UCSD-AML1 (cell line): Measurements from ENCODE around the gene KIF3C.
A peak's percentile ranks its signal among the peaks of the same experiment; 100 is the strongest.
"Not testable (repeated sequence)": the region's sequence is repeated elsewhere in the genome, so short reads cannot be mapped to it uniquely, and the experiment has no call there.

Source experiments
- DNase-seq: peaks from one replicate; lab custom pipeline; 2025; ENCODE audit not compliant: unreplicated experiment; lab: John Stamatoyannopoulos, UW

KIF3C gene

GRCh38 chr2:26000561-26001082 is 18.3 kb upstream of the KIF3C start:
- peak; percentile 40 for DNase-seq

GRCh38 chr2:25999406-25999805 is 17.1 kb upstream of the KIF3C start:
- not testable (repeated sequence) for DNase-seq

DNA sequence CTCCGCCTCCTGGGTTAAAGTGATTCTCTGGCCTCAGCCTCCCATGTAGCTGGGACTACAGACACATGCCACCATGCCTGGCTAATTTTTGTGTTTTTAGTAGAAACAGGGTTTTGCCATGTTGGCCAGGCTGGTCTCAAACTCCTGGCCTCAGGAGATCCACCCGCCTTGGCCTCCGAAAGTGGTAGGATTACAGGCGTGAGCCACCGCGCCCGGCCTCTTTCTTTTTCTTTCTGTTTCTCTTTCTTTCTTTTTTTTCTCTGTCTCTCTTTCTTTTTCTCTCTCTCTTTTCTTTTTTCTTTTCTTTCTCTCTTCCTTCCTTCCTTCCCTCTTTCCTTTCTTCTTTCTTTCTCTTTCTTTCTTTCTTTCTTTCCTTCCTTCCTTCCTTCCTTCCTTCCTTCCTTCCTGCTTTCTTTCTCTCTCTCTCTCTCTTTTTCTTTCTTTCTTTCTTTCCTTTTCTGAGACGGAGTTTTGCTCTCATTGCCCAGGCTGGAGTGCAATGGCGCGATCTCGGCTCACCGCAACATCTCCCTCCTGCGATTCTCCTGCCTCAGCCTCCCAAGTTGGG is 16.6 kb upstream of the KIF3C start:
- not testable (repeated sequence) for DNase-seq

GRCh38 chr2:25996844-25997243 is 14.5 kb upstream of the KIF3C start:
- DNase-seq, result no peak

DNA sequence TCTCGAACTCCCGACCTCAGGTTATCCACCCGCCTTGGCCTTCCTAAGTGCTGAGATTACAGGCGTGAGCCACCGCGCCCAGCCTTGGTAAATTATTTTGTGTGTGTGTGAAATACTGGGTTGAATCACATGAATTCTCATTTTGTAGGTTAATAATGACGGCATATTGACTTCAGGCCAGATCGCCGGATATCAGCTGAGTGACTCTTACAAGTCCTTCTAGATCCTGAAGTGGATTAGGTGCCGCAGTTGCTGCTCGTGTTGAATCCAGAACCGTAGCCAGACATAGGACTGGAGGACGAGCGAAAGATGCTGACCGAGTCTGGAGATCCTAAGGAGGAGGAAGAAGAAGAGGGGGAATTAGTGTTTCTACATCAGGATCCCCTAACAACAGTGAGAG is 12.2 kb upstream of the KIF3C start:
- no peak for DNase-seq

DNA sequence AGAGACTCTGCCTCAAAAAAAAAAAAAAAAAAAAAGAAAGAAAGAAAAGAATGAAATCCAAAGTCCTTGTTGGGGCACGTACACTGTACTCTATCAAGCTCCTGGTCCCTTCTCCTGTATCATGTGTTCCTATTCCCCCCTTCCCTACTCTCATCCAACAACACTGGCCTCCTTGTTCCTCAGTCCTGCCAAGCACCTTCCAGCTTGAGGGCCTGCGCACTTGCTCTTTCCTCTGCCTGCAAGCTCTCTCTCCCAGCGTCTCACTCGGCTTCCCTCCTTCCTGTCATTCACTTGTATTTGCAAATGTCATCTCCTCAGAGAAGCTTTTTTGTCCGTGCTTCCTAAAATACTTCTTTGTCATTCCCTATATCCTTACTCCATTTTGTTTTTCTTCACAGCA is 10.8 kb upstream of the KIF3C start:
- DNase-seq, result no peak

- no peak for DNase-seq
Measured at GRCh38 chr2:25992556-25992955, 10.3 kb upstream of the KIF3C start.

GRCh38 chr2:25991965-25992364 is 9.7 kb upstream of the KIF3C start:
- DNase-seq, result no peak

DNA sequence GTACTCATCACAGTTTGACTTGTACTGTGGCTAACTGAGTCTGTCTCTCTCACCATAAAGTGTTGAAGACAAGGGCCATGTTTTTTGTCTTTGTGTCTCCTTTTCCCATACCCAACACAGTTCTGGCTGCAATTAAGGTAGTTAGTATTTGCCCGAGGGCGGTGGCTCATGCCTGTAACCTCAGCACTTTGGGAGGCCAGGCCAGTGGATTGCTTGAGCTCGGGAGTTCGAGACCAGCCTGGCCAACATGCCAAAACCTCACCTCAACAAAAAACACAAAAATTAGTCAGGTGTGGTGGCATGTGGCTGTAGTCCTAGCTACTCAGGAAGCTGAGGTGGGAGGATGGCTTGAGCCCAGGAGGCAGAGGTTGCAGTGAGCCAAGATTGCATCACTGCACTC is 6.9 kb upstream of the KIF3C start:
- DNase-seq, result no peak

DNA sequence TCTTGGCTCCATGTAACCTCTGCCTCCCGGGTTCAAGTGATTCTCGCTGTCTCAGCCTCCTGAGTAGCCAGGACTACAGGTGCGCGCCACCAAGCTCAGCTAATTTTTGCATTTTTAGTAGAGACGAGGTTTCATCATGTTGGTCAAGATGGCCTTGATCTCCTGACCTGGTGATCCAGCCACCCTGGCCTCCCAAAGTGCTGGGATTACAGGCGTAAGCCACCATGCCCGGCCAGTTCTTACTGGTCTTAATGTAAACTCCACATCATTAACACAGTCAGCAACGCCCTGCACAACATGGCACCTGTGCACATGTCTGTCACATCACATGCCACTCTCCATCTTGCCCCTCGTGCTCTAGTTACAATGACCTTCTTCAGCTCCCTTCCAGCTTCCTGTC is 5.8 kb upstream of the KIF3C start:
- DNase-seq, result no peak

GRCh38 chr2:25983735-25984134 is 1.4 kb upstream of the KIF3C start:
- no peak for DNase-seq

GRCh38 chr2:25982968-25983280 is 627 bp upstream of the KIF3C start:
- no peak for DNase-seq

DNA sequence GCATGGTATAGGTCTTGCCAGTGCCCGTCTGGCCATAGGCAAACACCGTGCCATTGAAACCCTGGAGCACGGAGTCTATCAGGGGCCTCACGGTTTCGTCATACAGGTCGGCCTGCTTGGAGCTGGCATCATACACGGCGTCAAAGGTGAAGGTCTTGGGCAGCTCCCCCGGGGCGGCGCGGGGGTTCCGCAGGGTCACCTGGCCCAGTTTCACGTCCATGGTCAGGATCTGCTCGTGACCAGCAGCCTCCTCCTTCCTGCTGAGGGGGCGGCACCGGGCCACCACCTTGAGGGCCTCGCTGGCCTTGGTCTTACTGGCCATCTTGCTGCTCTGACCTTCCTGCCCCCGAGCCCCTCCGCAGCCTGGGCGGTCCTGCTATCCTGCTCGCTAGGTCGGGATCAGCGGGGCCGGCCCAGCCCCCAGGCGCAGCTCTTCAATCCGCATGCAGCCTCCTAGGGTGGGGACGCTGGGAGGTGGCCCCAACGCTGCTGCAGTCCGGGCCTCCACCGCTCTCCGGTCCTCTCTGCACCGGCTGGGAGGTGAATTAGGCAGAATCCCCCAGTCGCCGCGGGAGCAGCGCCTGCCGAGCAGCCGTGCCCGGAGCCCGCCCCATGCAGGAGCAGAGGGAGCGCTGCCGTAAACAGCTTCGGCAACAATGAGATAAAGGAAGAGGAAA is 563 bp downstream of the KIF3C start:
- DNase-seq, result no peak

GRCh38 chr2:25980951-25981350 is 1.3 kb downstream of the KIF3C start:
- DNase-seq, result no peak

GRCh38 chr2:25980076-25980887 is 2.0 kb downstream of the KIF3C start:
- no peak for DNase-seq

DNA sequence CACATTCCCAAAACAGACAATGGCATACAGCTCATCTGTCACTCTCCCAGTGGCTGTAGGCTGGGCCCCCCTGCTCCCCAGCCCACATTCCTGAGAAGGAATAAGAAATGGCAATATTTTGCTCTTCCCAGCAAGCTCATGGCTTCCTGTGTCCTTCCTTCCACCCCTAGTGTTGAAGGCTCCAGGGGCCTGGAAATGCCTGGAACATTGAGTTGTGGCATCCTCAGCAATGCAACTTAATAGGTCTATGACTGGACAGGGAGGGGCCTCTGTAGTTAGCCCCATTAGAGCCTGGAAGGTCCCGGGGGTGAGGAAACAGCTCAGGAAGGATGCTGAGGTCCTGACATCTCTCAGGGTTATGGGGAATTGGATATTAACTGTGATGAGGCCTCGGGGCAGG is 3.3 kb downstream of the KIF3C start:
- no peak for DNase-seq

GRCh38 chr2:25977768-25978167 is 4.5 kb downstream of the KIF3C start:
- no peak for DNase-seq

DNA sequence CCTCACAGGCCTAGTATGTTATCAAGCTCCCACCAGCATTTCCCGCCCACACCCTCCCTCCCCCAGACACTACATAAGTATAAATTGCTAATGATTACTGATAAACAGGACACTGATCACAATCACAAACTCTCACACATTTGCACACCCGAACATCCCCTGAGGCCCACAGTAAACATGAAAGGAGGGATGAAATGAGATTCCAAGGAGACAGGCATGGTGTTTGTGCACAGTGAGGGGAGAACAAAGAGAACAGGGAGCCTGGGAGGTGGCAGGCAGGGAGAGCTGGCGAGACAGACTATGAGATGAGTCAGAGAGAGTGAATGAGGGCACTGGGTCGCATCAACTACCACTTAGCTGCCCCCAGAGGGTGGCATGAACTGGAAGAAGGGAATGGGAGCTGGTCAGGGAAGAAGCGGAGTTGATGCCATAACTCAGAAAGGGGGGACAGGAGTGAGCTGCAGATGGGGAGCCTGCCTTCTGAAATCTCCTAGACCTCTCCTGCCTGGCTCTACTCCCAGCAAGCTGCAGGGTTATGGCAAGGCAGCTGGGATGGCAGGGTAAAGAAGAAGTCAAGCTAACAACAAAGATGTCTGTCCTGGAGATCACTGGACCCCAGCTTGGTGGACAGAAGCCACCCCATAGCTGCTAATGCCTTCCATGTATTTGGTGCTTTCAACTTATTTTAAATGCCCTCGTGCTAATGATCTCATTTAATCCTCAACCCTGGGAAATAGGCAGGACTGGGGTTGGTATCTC is 5.1 kb downstream of the KIF3C start:
- DNase-seq, result no peak

GRCh38 chr2:25972049-25972823 is 10.1 kb downstream of the KIF3C start:
- DNase-seq, result no peak

DNA sequence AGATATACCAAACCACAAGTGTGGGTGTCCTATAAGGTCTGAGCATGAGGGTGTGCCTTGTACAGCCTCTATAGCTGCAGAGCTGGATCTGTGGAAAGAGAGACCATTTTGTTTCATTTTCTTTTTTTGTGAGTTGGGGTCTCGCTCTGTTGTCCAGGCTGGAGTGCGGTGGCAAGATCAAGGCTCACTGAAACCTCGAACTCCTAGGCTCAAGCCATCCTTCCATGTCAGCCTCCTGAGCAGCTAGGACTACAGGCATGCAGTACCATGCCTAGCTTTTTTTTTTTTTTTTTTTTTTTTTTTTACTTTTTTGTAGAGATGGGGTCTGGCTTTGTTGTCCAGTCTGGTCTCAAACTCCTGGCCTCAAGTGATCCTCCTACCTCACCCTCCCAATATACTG is 10.7 kb downstream of the KIF3C start:
- no peak for DNase-seq
